ENCODE measurements around the gene SLC7A10.
A peak's percentile ranks its signal among the peaks of the same experiment; 100 is the strongest.

The SLC7A10 gene

GRCh38 chr19:33250500-33250899 is 24.9 kb upstream of the SLC7A10 start:
- no peaks in the 10 kb centered on the region for H3K36me3 Mint-ChIP-seq (ENCODE audit: insufficient read depth)

GRCh38 chr19:33249740-33250366 is 24.2 kb upstream of the SLC7A10 start:
- no peak for ATAC-seq (replicated peaks)
- Mint-ChIP-seq H3K4me1 (ENCODE audit: low read depth in 2 of 2) (no peaks in the 10 kb centered on the region), H3K36me3 (ENCODE audit: insufficient read depth) (no peaks in the 10 kb centered on the region), H3K4me3 (no peak overlapping the region), H3K9me3 (no peaks in the 10 kb centered on the region), H3K27me3 (peaks cover 0 to under 1% of the 10 kb centered on the region in 2 donors), H3K27ac (no peak overlapping the region)
- no peak for DNase-seq

More at GRCh38 chr19:33250500-33250899, 24.9 kb upstream of the SLC7A10 start:
- Mint-ChIP-seq H3K4me3 (no peak overlapping the region), H3K27me3 (peaks cover 0 to 7% of the 10 kb centered on the region in 2 donors), H3K27ac (no peak overlapping the region), H3K9me3 (no peaks in the 10 kb centered on the region), H3K4me1 (ENCODE audit: low read depth in 2 of 2) (no peaks in the 10 kb centered on the region)
- ATAC-seq (replicated peaks) (no peak), DNase-seq (no peak)

DNA sequence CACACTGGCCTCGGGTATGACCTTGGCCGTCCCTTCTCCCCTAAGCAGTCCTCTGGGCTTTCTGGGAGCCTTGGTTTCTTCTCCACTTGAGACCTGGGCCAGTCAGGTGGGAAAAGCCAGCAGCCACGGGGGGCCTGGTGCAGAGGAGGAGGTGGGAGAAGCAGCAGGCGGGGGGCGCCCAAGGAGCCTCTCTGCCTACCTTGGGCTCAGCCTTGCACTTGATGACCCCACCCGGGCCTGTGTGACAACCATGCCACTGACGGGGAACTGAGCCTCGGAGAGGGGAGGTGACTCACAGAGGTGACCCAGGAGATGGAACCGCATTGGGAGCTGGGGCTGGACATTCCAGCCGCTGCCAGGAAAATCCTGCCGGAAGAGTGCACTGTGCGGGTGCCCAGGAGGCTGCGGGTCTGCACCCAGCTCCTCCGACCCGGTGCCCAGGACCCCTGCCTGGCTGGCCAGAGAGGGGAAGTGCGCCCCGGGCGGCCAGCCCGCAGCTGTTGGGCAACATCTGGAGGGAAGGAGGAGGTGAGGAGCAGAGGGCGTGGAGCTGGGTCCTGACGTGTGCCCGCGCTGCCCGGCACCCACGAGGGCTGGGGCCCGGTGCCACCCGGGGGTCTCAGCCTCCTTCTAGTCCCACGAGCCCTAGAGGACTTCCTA is 23.4 kb upstream of the SLC7A10 start:
- DNase-seq (no peak), ATAC-seq (replicated peaks) (peak; percentile 37)
- H3K4me1 Mint-ChIP-seq (ENCODE audit: low read depth in 2 of 2): no peaks in the 10 kb centered on the region

GRCh38 chr19:33248553-33248953 is 22.9 kb upstream of the SLC7A10 start:
- DNase-seq (no peak), ATAC-seq (replicated peaks) (no peak)
- no peak overlapping the region for H3K27ac Mint-ChIP-seq
- H3K4me1 Mint-ChIP-seq (ENCODE audit: low read depth in 2 of 2): no peaks in the 10 kb centered on the region
- no peaks in the 10 kb centered on the region for H3K9me3 Mint-ChIP-seq
- no peak overlapping the region for H3K4me3 Mint-ChIP-seq
- no peaks in the 10 kb centered on the region for H3K27me3 Mint-ChIP-seq
- no peaks in the 10 kb centered on the region for H3K36me3 Mint-ChIP-seq (ENCODE audit: insufficient read depth)

More for the DNA sequence above, 23.4 kb upstream of the SLC7A10 start:
- no peaks in the 10 kb centered on the region for H3K9me3 Mint-ChIP-seq
- no peak overlapping the region for H3K27ac Mint-ChIP-seq
- H3K27me3 Mint-ChIP-seq: no peaks in the 10 kb centered on the region
- H3K4me3 Mint-ChIP-seq: no peak overlapping the region
- H3K36me3 Mint-ChIP-seq (ENCODE audit: insufficient read depth): no peaks in the 10 kb centered on the region

GRCh38 chr19:33248104-33248503 is 22.5 kb upstream of the SLC7A10 start:
- Mint-ChIP-seq H3K4me1 (ENCODE audit: low read depth in 2 of 2) (no peaks in the 10 kb centered on the region), H3K4me3 (no peak overlapping the region), H3K27me3 (no peaks in the 10 kb centered on the region), H3K27ac (no peak overlapping the region), H3K9me3 (no peaks in the 10 kb centered on the region), H3K36me3 (ENCODE audit: insufficient read depth) (no peaks in the 10 kb centered on the region)
- no peak for ATAC-seq (replicated peaks)
- no peak for DNase-seq

DNA sequence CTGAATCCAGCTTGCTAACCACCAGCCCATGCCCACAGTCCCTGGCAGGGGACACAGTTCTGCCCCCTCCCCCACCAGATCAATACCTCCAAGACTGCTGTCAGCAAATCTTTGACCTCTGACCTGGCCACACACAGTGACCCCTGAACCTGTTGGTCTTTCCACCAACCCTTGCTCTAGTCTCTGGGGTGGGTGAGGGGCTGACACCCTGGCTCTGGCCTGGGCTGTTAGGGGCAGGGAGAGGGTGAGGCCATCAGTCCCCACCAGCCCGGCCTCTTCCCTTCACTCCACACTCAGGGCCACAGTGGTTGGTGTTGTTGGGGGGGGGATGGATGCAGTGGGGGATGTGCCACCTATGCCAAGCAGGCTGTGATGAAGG is 21.8 kb upstream of the SLC7A10 start:
- Mint-ChIP-seq H3K36me3 (ENCODE audit: insufficient read depth) (no peaks in the 10 kb centered on the region), H3K4me3 (no peak overlapping the region), H3K27ac (no peak overlapping the region), H3K4me1 (ENCODE audit: low read depth in 2 of 2) (no peaks in the 10 kb centered on the region), H3K27me3 (no peaks in the 10 kb centered on the region), H3K9me3 (no peaks in the 10 kb centered on the region)
- ATAC-seq (replicated peaks) (no peak), DNase-seq (no peak)

- no peak overlapping the region for H3K4me3 Mint-ChIP-seq
- H3K9me3 Mint-ChIP-seq: no peaks in the 10 kb centered on the region
- no peaks in the 10 kb centered on the region for H3K4me1 Mint-ChIP-seq (ENCODE audit: low read depth in 2 of 2)
- H3K27ac Mint-ChIP-seq: no peak overlapping the region
- no peak for ATAC-seq (replicated peaks)
- no peaks in the 10 kb centered on the region for H3K27me3 Mint-ChIP-seq
- no peak for DNase-seq
- H3K36me3 Mint-ChIP-seq (ENCODE audit: insufficient read depth): no peaks in the 10 kb centered on the region
Measured at GRCh38 chr19:33246709-33247440, 21.2 kb upstream of the SLC7A10 start.

DNA sequence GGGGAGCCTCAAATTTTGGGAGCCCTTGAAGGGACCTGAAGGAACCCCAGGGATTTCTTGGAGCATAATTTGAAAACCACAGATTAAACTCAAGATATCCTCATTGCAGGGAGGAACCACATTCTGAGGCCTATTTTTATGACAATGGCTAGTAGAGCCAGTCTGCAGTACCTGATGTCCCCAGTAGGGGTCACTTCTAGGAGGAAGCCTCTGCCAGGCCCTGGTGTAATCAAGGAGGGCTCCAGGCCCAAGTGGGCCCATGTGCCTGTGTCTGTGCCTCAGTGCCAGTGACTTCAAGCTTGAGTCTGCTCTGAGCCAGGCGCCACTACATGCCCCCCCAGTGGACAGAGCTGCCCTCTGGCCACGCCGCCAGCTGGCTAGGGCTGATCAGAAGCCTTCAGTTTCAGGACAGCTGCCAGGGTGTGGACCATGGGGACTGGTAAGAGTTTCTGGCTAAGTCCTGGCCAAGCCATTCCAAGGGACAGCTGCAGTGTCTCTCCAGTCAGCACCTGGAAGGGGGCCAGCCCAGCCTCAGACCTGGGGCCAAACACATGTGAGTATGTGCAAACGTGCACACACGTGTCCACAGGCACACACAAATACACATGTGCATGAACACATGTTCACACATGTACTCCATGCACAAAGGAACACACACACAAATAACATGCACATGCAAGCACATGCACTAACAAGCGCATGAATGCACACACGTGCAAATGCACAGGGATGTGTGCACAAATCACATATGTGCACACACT is 20.5 kb upstream of the SLC7A10 start:
- no peak overlapping the region for H3K4me3 Mint-ChIP-seq
- no peak overlapping the region for H3K27ac Mint-ChIP-seq
- DNase-seq: no peak

DNA sequence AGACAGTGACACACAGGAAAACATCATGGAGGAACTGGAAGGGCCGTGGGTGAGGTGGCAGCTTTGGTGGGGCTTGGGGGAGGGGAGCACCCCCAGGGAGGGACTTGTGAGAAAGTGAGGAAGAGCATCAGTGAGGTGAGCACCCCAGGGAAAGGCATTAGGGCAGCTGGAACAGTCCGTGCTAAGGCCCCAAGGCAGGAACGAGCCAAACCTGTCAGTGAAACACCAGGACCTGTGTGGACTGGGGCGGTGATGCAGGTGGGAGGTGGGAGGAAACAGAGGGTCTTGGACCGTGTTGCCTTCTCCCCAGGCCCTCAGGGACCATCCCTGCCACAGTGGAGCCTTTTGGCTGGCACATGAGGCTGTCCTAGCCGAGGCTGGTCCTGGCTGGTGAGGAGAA is 17.3 kb upstream of the SLC7A10 start:
- Mint-ChIP-seq H3K27me3 (no peaks in the 10 kb centered on the region), H3K9me3 (no peaks in the 10 kb centered on the region), H3K4me1 (ENCODE audit: low read depth in 2 of 2) (peaks cover 18 to 19% of the 10 kb centered on the region in 2 donors), H3K4me3 (no peak overlapping the region), H3K27ac (peak overlapping the region in 1 of 2 donors; percentile 41), H3K36me3 (ENCODE audit: insufficient read depth) (no peaks in the 10 kb centered on the region)
- no peak for DNase-seq
- ATAC-seq (replicated peaks): no peak

More for the DNA sequence above, 20.5 kb upstream of the SLC7A10 start:
- ATAC-seq (replicated peaks): no peak
- Mint-ChIP-seq H3K4me1 (ENCODE audit: low read depth in 2 of 2) (peaks cover 0 to 2% of the 10 kb centered on the region in 2 donors), H3K27me3 (no peaks in the 10 kb centered on the region), H3K9me3 (no peaks in the 10 kb centered on the region), H3K36me3 (ENCODE audit: insufficient read depth) (no peaks in the 10 kb centered on the region)

GRCh38 chr19:33242131-33242530 is 16.5 kb upstream of the SLC7A10 start:
- Mint-ChIP-seq H3K9me3 (no peaks in the 10 kb centered on the region), H3K27me3 (no peaks in the 10 kb centered on the region), H3K36me3 (ENCODE audit: insufficient read depth) (no peaks in the 10 kb centered on the region), H3K4me1 (ENCODE audit: low read depth in 2 of 2) (peaks cover 18 to 19% of the 10 kb centered on the region in 2 donors), H3K27ac (no peak overlapping the region), H3K4me3 (no peak overlapping the region)
- DNase-seq (no peak), ATAC-seq (replicated peaks) (no peak)

DNA sequence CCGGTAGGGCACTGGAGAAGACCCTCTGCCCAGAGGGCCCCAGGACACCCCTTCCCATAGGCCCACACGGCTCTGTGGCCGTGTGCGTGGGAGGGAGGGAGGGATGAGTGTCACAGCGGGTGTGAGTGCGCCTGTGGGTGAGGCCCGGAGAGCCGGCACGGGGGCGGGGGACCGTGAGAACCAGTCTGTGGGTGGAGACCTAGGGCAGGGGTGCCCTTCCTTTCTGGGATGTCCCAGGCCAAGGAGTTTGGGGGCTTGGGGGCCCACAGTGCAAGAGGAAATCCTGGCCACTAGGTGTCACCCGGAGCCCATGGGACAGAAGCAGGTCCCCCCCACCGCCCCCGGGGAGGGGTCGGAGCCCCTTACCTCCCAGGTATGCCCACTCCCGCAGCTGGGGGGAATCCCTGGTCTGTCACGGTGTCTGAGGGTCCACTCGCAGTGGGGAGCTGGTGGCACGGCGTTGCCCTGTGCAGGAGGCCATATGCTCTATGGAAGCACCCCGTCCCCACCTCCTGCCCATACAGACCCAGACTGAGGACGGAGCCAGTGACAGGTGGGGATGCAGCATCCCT is 16.0 kb upstream of the SLC7A10 start:
- ATAC-seq (replicated peaks) (peak; percentile 83), DNase-seq (peak; percentile 41 to 52 (median 46))
- Mint-ChIP-seq H3K4me1 (ENCODE audit: low read depth in 2 of 2) (peaks cover 18 to 19% of the 10 kb centered on the region in 2 donors), H3K9me3 (no peaks in the 10 kb centered on the region), H3K36me3 (ENCODE audit: insufficient read depth) (no peaks in the 10 kb centered on the region), H3K27ac (peak overlapping the region; percentile 66 to 77), H3K4me3 (peak overlapping the region; percentile 17 to 35), H3K27me3 (no peaks in the 10 kb centered on the region)

- peak overlapping the region; percentile 66 to 77 for H3K27ac Mint-ChIP-seq
- H3K27me3 Mint-ChIP-seq: no peaks in the 10 kb centered on the region
- H3K9me3 Mint-ChIP-seq: no peaks in the 10 kb centered on the region
- peaks cover 18 to 19% of the 10 kb centered on the region in 2 donors for H3K4me1 Mint-ChIP-seq (ENCODE audit: low read depth in 2 of 2)
- ATAC-seq (replicated peaks) (peak; percentile 53), DNase-seq (peak in 2 of 3 experiments; percentile 7 to 12)
- H3K4me3 Mint-ChIP-seq: peak overlapping the region; percentile 17 to 35
- no peaks in the 10 kb centered on the region for H3K36me3 Mint-ChIP-seq (ENCODE audit: insufficient read depth)
Measured at GRCh38 chr19:33241091-33241529, 15.5 kb upstream of the SLC7A10 start.

Data from effector memory CD8-positive, alpha-beta T cell (primary cell).